Measurements from ENCODE around the gene RNF113B. TPM values are rescaled to one million over a fixed set of nuclear protein-coding genes. Genes with fewer than 3 reads are reported as not detected.

Gene RNF113B
- total and polyA plus RNA-seq, 5 donors = not detected

GRCh38 chr13:98150832-98151479 is 26.1 kb downstream of the RNF113B start:
- no peak overlapping the region for H3K27ac ChIP-seq (ENCODE audit: low read length)
- DNase-seq (no peak), ATAC-seq (no peak)
- H3K4me1 ChIP-seq (ENCODE audit: control insufficient read depth, insufficient read depth, low read length) = peaks cover 4% of the 10 kb centered on the region
- intact Hi-C loops (cut with DNase I) = no loop called here
- no peaks in the 10 kb centered on the region for H3K27me3 ChIP-seq (ENCODE audit: control insufficient read depth, insufficient read depth)
- 89% methylated on average over 8 of the region's 8 CpGs for WGBS
- H3K9me3 ChIP-seq (ENCODE audit: control insufficient read depth, low read length) = no peaks in the 10 kb centered on the region
- H3K4me3 ChIP-seq (ENCODE audit: low read length) = no peak overlapping the region

GRCh38 chr13:98147521-98147920 is 29.5 kb downstream of the RNF113B start:
- Histone ChIP-seq H3K9me3 (ENCODE audit: control insufficient read depth, low read length) (no peaks in the 10 kb centered on the region), H3K4me3 (ENCODE audit: low read length) (no peak overlapping the region), H3K27ac (ENCODE audit: low read length) (no peak overlapping the region), H3K4me1 (ENCODE audit: control insufficient read depth, insufficient read depth, low read length) (no peaks in the 10 kb centered on the region), H3K27me3 (ENCODE audit: control insufficient read depth, insufficient read depth) (no peaks in the 10 kb centered on the region)
- intact Hi-C loops (cut with DNase I) = loop anchor here in 2 of 4 donors (10.0 kb wide), 2 partner anchors 247 to 527 kb away; no protein-coding TSS in a partner anchor
- DNase-seq (no peak), ATAC-seq (no peak)
- 75% methylated on average over 5 of the region's 5 CpGs for WGBS

- DNase-seq (no peak), ATAC-seq (no peak)
- WGBS = 46% methylated on average over 10 of the region's 10 CpGs
- H3K9me3 ChIP-seq (ENCODE audit: control insufficient read depth, low read length) = no peaks in the 10 kb centered on the region
- H3K4me1 ChIP-seq (ENCODE audit: control insufficient read depth, insufficient read depth, low read length) = no peaks in the 10 kb centered on the region
- no peaks in the 10 kb centered on the region for H3K27me3 ChIP-seq (ENCODE audit: control insufficient read depth, insufficient read depth)
- intact Hi-C loops (cut with DNase I) = loop anchor here in 2 of 4 donors (10.0 kb wide), 2 partner anchors 250 to 530 kb away; no protein-coding TSS in a partner anchor
- H3K4me3 ChIP-seq (ENCODE audit: low read length) = peak overlapping the region; percentile 99
- H3K27ac ChIP-seq (ENCODE audit: low read length) = no peak overlapping the region
Measured at GRCh38 chr13:98144801-98145350, 32.2 kb downstream of the RNF113B start.

GRCh38 chr13:98144027-98144741 is 32.9 kb downstream of the RNF113B start:
- ATAC-seq (no peak), DNase-seq (peak in 2 of 3 donors; percentile 18 to 52)
- H3K4me3 ChIP-seq (ENCODE audit: low read length) = peak overlapping the region; percentile 99
- no peaks in the 10 kb centered on the region for H3K4me1 ChIP-seq (ENCODE audit: control insufficient read depth, insufficient read depth, low read length)
- no peaks in the 10 kb centered on the region for H3K27me3 ChIP-seq (ENCODE audit: control insufficient read depth, insufficient read depth)
- intact Hi-C loops (cut with DNase I) = loop anchor here in 2 of 4 donors (10.0 kb wide), 2 partner anchors 251 to 531 kb away; no protein-coding TSS in a partner anchor
- no peak overlapping the region for H3K27ac ChIP-seq (ENCODE audit: low read length)
- H3K9me3 ChIP-seq (ENCODE audit: control insufficient read depth, low read length) = no peaks in the 10 kb centered on the region
- WGBS = 7% methylated on average over 21 of the region's 21 CpGs

- DNase-seq = peak; percentile 34 to 75 (median 65)
- no peaks in the 10 kb centered on the region for H3K27me3 ChIP-seq (ENCODE audit: control insufficient read depth, insufficient read depth)
- H3K4me3 ChIP-seq (ENCODE audit: low read length) = peak overlapping the region; percentile 99
- peak in 1 of 2 donors; percentile 21 for ATAC-seq
- under 1% methylated on average over 60 of the region's 60 CpGs for whole genome bisulfite sequencing
- intact Hi-C loops (cut with DNase I) = loop anchor here in 2 of 4 donors (10.0 kb wide), 2 partner anchors 251 to 531 kb away; no protein-coding TSS in a partner anchor
- peak overlapping the region; percentile 49 for H3K27ac ChIP-seq (ENCODE audit: low read length)
- no peaks in the 10 kb centered on the region for H3K4me1 ChIP-seq (ENCODE audit: control insufficient read depth, insufficient read depth, low read length)
- H3K9me3 ChIP-seq (ENCODE audit: control insufficient read depth, low read length) = no peaks in the 10 kb centered on the region
Measured at GRCh38 chr13:98143601-98144026, 33.5 kb downstream of the RNF113B start.

GRCh38 chr13:98143157-98143553 is 33.9 kb downstream of the RNF113B start:
- H3K9me3 ChIP-seq (ENCODE audit: control insufficient read depth, low read length) = no peaks in the 10 kb centered on the region
- peak overlapping the region; percentile 49 for H3K27ac ChIP-seq (ENCODE audit: low read length)
- DNase-seq = peak; percentile 58 to 85 (median 84)
- ATAC-seq = peak; percentile 45 to 69
- peak overlapping the region; percentile 99 for H3K4me3 ChIP-seq (ENCODE audit: low read length)
- WGBS = under 1% methylated on average over 64 of the region's 66 CpGs
- no peaks in the 10 kb centered on the region for H3K4me1 ChIP-seq (ENCODE audit: control insufficient read depth, insufficient read depth, low read length)
- intact Hi-C loops (cut with DNase I) = loop anchor here in 2 of 4 donors (10.0 kb wide), 2 partner anchors 252 to 532 kb away; no protein-coding TSS in a partner anchor
- H3K27me3 ChIP-seq (ENCODE audit: control insufficient read depth, insufficient read depth) = no peaks in the 10 kb centered on the region

- intact Hi-C loops (cut with DNase I) = loop anchor here in 2 of 4 donors (10.0 kb wide), 2 partner anchors 252 to 532 kb away; no protein-coding TSS in a partner anchor
- peak; percentile 93 to 96 for ATAC-seq
- peak within 1 kb of the TSS; percentile 49 for H3K27ac ChIP-seq (ENCODE audit: low read length)
- H3K4me3 ChIP-seq (ENCODE audit: low read length) = peak within 1 kb of the TSS; percentile 99
- H3K4me1 ChIP-seq (ENCODE audit: control insufficient read depth, insufficient read depth, low read length) = no peaks in the 10 kb centered on the region
- no peaks in the 10 kb centered on the region for H3K9me3 ChIP-seq (ENCODE audit: control insufficient read depth, low read length)
- H3K27me3 ChIP-seq (ENCODE audit: control insufficient read depth, insufficient read depth) = no peaks in the 10 kb centered on the region
- DNase-seq = peak; percentile 71 to 92 (median 91)
- under 1% methylated on average over 98 of the region's 98 CpGs for WGBS
Measured at GRCh38 chr13:98142380-98143156, 34.5 kb downstream of the RNF113B start, which contains the start of gene FARP1. Gene FARP1, plus strand, starts transcription at chr13:98143094. Its CDS starts 70,149 bp downstream, at chr13:98213243.

- H3K9me3 ChIP-seq (ENCODE audit: control insufficient read depth, low read length) = no peaks in the 10 kb centered on the region
- H3K4me1 ChIP-seq (ENCODE audit: control insufficient read depth, insufficient read depth, low read length) = no peaks in the 10 kb centered on the region
- 41% methylated on average over 27 of the region's 27 CpGs for WGBS
- DNase-seq (peak in 1 of 3 donors; percentile 69), ATAC-seq (peak; percentile 2 to 22)
- H3K27me3 ChIP-seq (ENCODE audit: control insufficient read depth, insufficient read depth) = no peaks in the 10 kb centered on the region
- peak overlapping the region; percentile 99 for H3K4me3 ChIP-seq (ENCODE audit: low read length)
- H3K27ac ChIP-seq (ENCODE audit: low read length) = no peak overlapping the region
- intact Hi-C loops (cut with DNase I) = loop anchor here in 2 of 4 donors (10.0 kb wide), 2 partner anchors 253 to 533 kb away; no protein-coding TSS in a partner anchor
Measured at GRCh38 chr13:98141509-98142379, 35.3 kb downstream of the RNF113B start.

- Histone ChIP-seq H3K4me1 (ENCODE audit: control insufficient read depth, insufficient read depth, low read length) (no peaks in the 10 kb centered on the region), H3K4me3 (ENCODE audit: low read length) (no peak overlapping the region), H3K27ac (ENCODE audit: low read length) (no peak overlapping the region), H3K9me3 (ENCODE audit: control insufficient read depth, low read length) (no peaks in the 10 kb centered on the region), H3K27me3 (ENCODE audit: control insufficient read depth, insufficient read depth) (no peaks in the 10 kb centered on the region)
- ATAC-seq (no peak), DNase-seq (no peak)
- WGBS = 96% methylated on average over 7 of the region's 7 CpGs
- intact Hi-C loops (cut with DNase I) = loop anchor here in 2 of 4 donors (10.0 kb wide), 2 partner anchors 254 to 534 kb away; no protein-coding TSS in a partner anchor
Measured at GRCh38 chr13:98141091-98141490, 36.0 kb downstream of the RNF113B start.
